ENCODE measurements around the gene RASA3.
"Not testable (repeated sequence)": the region's sequence is repeated elsewhere in the genome, so short reads cannot be mapped to it uniquely, and the experiment has no call there.

Gene RASA3

DNA sequence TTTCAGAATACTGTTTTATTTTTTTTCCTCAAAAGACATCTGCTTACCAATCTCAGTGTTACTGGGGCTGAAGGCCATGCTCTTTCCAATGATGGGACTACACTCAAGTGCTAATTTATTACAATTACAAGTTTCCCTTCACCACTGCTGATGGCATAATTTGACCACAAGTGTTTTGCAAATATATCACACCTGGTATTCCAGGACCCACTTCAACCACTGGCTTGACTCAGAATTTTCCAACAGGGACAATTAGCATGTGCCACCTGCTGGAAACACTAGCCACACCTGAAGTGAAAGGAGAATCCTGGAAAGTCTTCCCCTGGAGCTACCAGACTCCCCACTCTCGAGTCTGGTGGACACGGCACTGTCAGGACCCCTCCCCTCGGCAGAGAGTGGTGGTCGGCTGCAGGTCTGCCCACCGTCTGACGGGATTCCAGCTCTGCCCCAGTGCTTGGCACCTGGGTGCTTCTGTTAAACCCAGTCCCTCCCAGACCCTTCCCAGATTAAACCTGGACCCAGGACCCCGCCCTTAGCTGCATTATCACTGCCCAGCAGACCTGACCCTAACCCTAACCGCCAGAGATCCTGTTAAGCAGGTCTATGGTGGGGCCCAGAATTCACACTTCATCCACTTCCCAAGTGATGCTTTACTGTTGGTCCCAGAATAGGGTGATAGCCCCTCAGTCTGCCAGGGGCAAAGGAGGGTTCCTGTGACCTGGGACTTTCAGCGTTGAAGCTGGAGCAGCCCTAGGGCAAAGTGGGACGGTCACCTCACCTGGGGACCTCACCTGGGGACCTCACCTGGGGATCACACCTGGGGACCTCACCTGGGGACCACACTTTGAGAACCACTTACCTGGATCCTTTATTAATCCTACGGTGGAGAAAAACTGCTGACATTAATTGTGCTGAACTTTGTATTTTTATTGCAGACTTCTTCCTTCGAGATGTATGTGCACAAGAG is 17.6 kb upstream of the RASA3 start:
- FAIRE-seq (no peak), DNase-seq (ENCODE audit: insufficient read length, low spot score) (peak; percentile 9)
- TF ChIP-seq CTCF (IDR thresholded peaks at IDR 0.05; ENCODE audit: insufficient read depth, missing control alignments), result no peak

- DNase-seq (ENCODE audit: insufficient read length, low spot score); FAIRE-seq: not testable (repeated sequence)
Observed at GRCh38 chr13:114148886-114149285, 16.5 kb upstream of the RASA3 start.

DNA sequence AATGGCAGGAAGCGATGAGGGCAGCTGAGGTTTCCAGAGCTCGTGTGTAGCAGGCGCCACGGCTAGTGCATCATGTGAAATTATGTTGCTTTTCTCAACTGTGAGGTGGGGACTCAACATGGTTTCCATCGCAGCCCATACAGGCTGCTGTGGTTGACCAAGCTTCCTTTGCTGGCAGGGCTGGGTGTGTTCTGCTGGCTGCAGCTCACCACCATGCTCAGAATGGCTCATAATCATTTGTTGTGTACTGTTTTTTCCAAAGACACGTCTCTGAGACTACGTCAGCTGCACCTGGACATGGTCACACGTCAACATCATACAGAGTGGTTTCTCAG is 16.1 kb upstream of the RASA3 start:
- no peak for TF ChIP-seq CTCF (IDR thresholded peaks at IDR 0.05; ENCODE audit: insufficient read depth, missing control alignments)
- DNase-seq (ENCODE audit: insufficient read length, low spot score), result peak; percentile 4
- no peak for FAIRE-seq

- no peak for FAIRE-seq
- no peak for TF ChIP-seq CTCF (IDR thresholded peaks at IDR 0.05; ENCODE audit: insufficient read depth, missing control alignments)
- DNase-seq (ENCODE audit: insufficient read length, low spot score), result no peak
Observed at GRCh38 chr13:114147803-114148520, 15.5 kb upstream of the RASA3 start.

DNA sequence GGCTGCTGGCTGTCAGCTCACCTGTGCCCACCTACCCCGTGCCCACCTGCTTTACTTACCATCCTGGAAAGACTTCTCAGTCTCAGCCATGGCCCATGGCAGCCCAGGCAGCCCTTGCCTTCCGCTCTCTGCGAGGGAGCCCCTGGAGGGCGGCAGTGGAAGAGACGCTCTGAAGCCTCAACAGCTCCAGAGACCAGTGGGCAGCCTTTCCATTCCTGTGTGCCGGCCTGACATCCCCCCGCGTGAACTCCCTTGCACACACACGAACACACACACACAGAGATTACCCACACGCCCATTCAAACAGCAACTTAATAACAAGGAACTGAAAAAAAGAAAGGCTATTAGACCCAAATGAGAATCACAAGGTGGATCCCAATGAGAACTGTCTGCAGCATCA is 14.2 kb upstream of the RASA3 start:
- peak; percentile 55 for FAIRE-seq
- no peak for DNase-seq (ENCODE audit: insufficient read length, low spot score)

DNA sequence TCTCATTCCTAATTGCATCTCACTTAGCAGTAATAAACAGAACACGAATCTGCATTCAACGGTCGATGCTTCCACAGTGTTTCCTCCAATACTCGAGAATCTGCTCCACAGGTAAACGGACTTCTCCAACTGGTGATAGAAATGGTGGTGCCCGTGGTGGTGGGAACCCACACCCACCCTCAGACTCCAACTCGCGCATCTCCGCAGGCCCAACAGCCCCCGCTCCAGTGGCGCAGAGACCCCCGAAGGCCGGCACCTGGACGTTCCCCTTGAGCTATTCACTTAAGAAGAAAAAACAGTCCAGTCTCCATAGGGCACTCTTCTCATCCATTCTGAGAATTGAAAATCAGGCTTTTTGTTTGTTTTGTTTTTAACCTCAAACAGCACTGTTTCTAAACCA is 13.8 kb upstream of the RASA3 start:
- DNase-seq (ENCODE audit: insufficient read length, low spot score) (no peak), FAIRE-seq (no peak)
- TF ChIP-seq CTCF (IDR thresholded peaks at IDR 0.05; ENCODE audit: insufficient read depth, missing control alignments), result no peak

More for the DNA sequence above, 14.2 kb upstream of the RASA3 start:
- TF ChIP-seq CTCF (IDR thresholded peaks at IDR 0.05; ENCODE audit: insufficient read depth, missing control alignments), result no peak

DNA sequence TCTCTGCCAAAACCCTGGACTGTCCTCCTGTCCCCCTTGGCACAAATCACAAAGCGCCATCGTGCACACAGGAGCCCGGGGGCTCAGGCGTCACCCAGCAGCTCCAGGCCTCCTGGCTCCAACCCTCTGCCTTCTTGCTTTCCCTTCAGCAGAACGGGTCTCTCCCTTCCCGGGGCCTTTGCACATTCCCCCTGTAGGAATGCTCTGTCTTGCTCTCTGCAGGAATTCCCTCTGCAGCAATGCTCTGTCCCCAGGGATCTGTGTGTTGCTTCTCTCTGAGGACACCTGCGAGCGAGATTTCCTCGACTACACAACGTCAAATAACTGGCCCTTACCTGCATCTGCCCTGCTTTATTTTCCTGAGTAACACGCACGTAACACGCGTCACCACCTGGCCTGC is 13.3 kb upstream of the RASA3 start:
- FAIRE-seq (no peak), DNase-seq (ENCODE audit: insufficient read length, low spot score) (no peak)
- TF ChIP-seq CTCF (IDR thresholded peaks at IDR 0.05; ENCODE audit: insufficient read depth, missing control alignments), result no peak
